Thyroid gland (tissue), 4 donors: ENCODE data around the gene FBXO21. TPM values are rescaled to one million over a fixed set of nuclear protein-coding genes. Genes with fewer than 3 reads are reported as not detected.
A peak's percentile ranks its signal among the peaks of the same experiment; 100 is the strongest.

Experiments used
- DNase-seq, 2 donors: peaks; one replicate each; pipeline ENCODE4 v3.0.0-alpha.2; 2019
- H3K27ac ChIP-seq, 3 donors: fragments of 200-600 bp; sonication (generic); 1 replicate in 2 of 3; 2 replicates in 1 of 3; pipeline ENCODE4 v1.5.1; 2016 to 2019; ENCODE audit warnings: mild to moderate bottlenecking in 1 of 3, moderate library complexity in 1 of 3
- H3K27me3 ChIP-seq: fragments of 200-600 bp; sonication (generic); one replicate; pipeline ENCODE4 v1.5.1; 2019
- H3K36me3 ChIP-seq, 2 donors: fragments of 200-600 bp; sonication (generic); one replicate each; pipeline ENCODE4 v1.5.1; 2016 to 2019
- H3K4me1 ChIP-seq, 2 donors: fragments of 200-600 bp; sonication (generic); one replicate each; pipeline ENCODE4 v1.5.1; 2017 to 2019
- H3K4me3 ChIP-seq, 3 donors: fragments of 200-600 bp; sonication (generic); replicated peaks in 1 of 3; 1 replicate in 2 of 3; 2 replicates in 1 of 3; pipeline ENCODE4 v1.5.1; 2016; ENCODE audit warnings: mild to moderate bottlenecking in 1 of 3
- H3K9me3 ChIP-seq: fragments of 200-600 bp; sonication (generic); one replicate; pipeline ENCODE4 v1.5.1; 2017
- POLR2A ChIP-seq, 2 donors: fragments of 450-650 bp; IDR thresholded peaks; one replicate each; pipeline ENCODE4 v1.6.1; 2017; ENCODE audit warnings: antibody characterized with exemption in 2 of 2, mild to moderate bottlenecking in 2 of 2, moderate library complexity in 1 of 2
- WGBS, 2 donors: methylation state at CpG; one replicate each; pipeline ENCODE4 v1.1.5; 2017; 5-methylcytosine and 5-hydroxymethylcytosine counted together
- intact Hi-C: fragments of 100-400 bp; cut with DNase I; formaldehyde crosslinking; loops from one replicate; pipeline ENCODE4 v1.15.1; 2023
- total RNA-seq, 4 donors: library from RNA; depleted of rRNA; stranded (reverse); fragments of >200 nt; gene quantifications; one replicate each; pipeline ENCODE4 v1.2.3, GENCODE V29; 2016
- TF ChIP-seq, protein P1 (sequence below), 6 experiments: fragments of 200-600 bp in 3 of 6; fragments of 450-650 bp in 3 of 6; sonication (generic) in 3 of 6; IDR thresholded peaks; one replicate each; pipeline ENCODE4 v1.5.1; 2016 to 2019; ENCODE audit warnings: antibody characterized with exemption in 6 of 6, mild to moderate bottlenecking in 2 of 6, inconsistent platforms in 1 of 6, moderate library complexity in 1 of 6

The FBXO21 gene
- total RNA-seq, 4 donors from 2014 or later, result 90.6 to 298 (median 196) TPM

- H3K27me3 ChIP-seq, result no peaks in the 10 kb centered on the region
- intact Hi-C loops, result no loop called here
- no peak for TF ChIP-seq POLR2A (IDR thresholded peaks at IDR 0.05)
- TF ChIP-seq, protein P1, sequence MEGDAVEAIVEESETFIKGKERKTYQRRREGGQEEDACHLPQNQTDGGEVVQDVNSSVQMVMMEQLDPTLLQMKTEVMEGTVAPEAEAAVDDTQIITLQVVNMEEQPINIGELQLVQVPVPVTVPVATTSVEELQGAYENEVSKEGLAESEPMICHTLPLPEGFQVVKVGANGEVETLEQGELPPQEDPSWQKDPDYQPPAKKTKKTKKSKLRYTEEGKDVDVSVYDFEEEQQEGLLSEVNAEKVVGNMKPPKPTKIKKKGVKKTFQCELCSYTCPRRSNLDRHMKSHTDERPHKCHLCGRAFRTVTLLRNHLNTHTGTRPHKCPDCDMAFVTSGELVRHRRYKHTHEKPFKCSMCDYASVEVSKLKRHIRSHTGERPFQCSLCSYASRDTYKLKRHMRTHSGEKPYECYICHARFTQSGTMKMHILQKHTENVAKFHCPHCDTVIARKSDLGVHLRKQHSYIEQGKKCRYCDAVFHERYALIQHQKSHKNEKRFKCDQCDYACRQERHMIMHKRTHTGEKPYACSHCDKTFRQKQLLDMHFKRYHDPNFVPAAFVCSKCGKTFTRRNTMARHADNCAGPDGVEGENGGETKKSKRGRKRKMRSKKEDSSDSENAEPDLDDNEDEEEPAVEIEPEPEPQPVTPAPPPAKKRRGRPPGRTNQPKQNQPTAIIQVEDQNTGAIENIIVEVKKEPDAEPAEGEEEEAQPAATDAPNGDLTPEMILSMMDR (IDR thresholded peaks at IDR 0.05), result no peak
- no peak for DNase-seq
- H3K36me3 ChIP-seq, result peaks cover 14 to 22% of the 10 kb centered on the region in 2 donors
- H3K4me3 ChIP-seq, result no peak overlapping the region
- WGBS, 2 donors, result 97% methylated on average over 15 of the region's 15 CpGs
- H3K27ac ChIP-seq, result no peak overlapping the region
- H3K4me1 ChIP-seq, result peaks cover 15 to 16% of the 10 kb centered on the region in 2 donors
- no peaks in the 10 kb centered on the region for H3K9me3 ChIP-seq
Observed at GRCh38 chr12:117144599-117144998, 45.7 kb downstream of the FBXO21 start.

- TF ChIP-seq, protein P1 (IDR thresholded peaks at IDR 0.05), result no peak
- TF ChIP-seq POLR2A (IDR thresholded peaks at IDR 0.05), result no peak
- H3K27ac ChIP-seq, result no peak overlapping the region
- H3K4me1 ChIP-seq, result peaks cover 15 to 16% of the 10 kb centered on the region in 2 donors
- no peak for DNase-seq
- H3K9me3 ChIP-seq, result no peaks in the 10 kb centered on the region
- WGBS, 2 donors, result 91 to 92% methylated on average over 18 of the region's 18 CpGs
- no peaks in the 10 kb centered on the region for H3K27me3 ChIP-seq
- H3K36me3 ChIP-seq, result peaks cover 8 to 17% of the 10 kb centered on the region in 2 donors
- H3K4me3 ChIP-seq, result no peak overlapping the region
- intact Hi-C loops, result no loop called here
Observed at GRCh38 chr12:117143008-117143532, 47.2 kb downstream of the FBXO21 start.

DNA sequence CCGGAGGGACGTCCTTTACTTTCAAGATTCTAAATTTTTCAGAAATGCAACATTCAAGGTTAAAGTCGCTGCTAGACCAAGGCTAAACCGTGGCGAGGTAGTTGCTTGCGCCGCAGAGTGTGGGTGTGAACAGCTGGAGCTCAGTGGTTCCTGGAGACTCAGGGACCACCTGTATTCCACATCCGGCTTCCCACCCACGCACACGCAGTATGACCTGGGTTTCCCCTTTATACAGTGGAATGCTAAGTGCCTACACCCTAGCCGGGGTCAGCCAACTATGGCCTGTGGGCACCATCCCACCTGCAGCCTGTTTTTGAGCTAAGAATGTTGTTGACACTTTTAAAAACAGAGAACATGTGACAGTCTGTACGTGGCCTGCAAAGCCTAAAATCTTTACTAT is 48.2 kb downstream of the FBXO21 start:
- no peaks in the 10 kb centered on the region for H3K9me3 ChIP-seq
- intact Hi-C loops, result no loop called here
- peaks cover 15 to 16% of the 10 kb centered on the region in 2 donors for H3K4me1 ChIP-seq
- no peak for DNase-seq
- H3K27ac ChIP-seq, result no peak overlapping the region
- 85 to 92% methylated on average over 12 of the region's 12 CpGs for WGBS, 2 donors
- H3K36me3 ChIP-seq, result peaks cover 8 to 17% of the 10 kb centered on the region in 2 donors
- H3K27me3 ChIP-seq, result no peaks in the 10 kb centered on the region
- TF ChIP-seq POLR2A (IDR thresholded peaks at IDR 0.05), result no peak
- TF ChIP-seq, protein P1 (IDR thresholded peaks at IDR 0.05), result no peak
- H3K4me3 ChIP-seq, result no peak overlapping the region

- Histone ChIP-seq H3K4me3 (no peak overlapping the region), H3K36me3 (peaks cover 8 to 17% of the 10 kb centered on the region in 2 donors), H3K27ac (no peak overlapping the region), H3K27me3 (no peaks in the 10 kb centered on the region), H3K4me1 (peaks cover 15 to 16% of the 10 kb centered on the region in 2 donors), H3K9me3 (no peaks in the 10 kb centered on the region)
- TF ChIP-seq, protein P1 (IDR thresholded peaks at IDR 0.05), result no peak
- TF ChIP-seq POLR2A (IDR thresholded peaks at IDR 0.05), result no peak
- WGBS, 2 donors, result 51 to 64% methylated on average over 15 to 26 of the region's 29 CpGs
- intact Hi-C loops, result no loop called here
- peak; percentile 56 to 74 for DNase-seq
Observed at GRCh38 chr12:117141097-117141898, 49.0 kb downstream of the FBXO21 start.
